CD4-positive, alpha-beta T cell (primary cell): ENCODE data around the gene LIMCH1. TPM values are rescaled to one million over a fixed set of nuclear protein-coding genes. Genes with fewer than 3 reads are reported as not detected.

Experiments used
- ATAC-seq: fragments of 200-7000 bp; cut with Tn5 transposase; one replicate; pipeline ENCODE4 v1.10.0; 2022; ENCODE audit warnings: mild to moderate bottlenecking; ENCODE audit not compliant: poor library complexity
- CTCF ChIA-PET: fragments of 350-600 bp; sonication (Branson Sonifier 250); formaldehyde crosslinking; loops from one replicate; lab custom pipeline; 2021; ENCODE audit warnings: antibody characterized with exemption, inconsistent platforms; lab: Charles Lee
- POLR2A ChIA-PET: fragments of 350-600 bp; sonication (Branson Sonifier 250); formaldehyde crosslinking; loops from one replicate; lab custom pipeline; 2021; ENCODE audit warnings: antibody characterized with exemption, inconsistent platforms; lab: Charles Lee
- DNase-seq, 14 experiments: peaks; one replicate each; pipeline ENCODE4 v3.0.0-alpha.2; 2013 to 2020; ENCODE audit warnings: mixed read lengths in 2 of 14
- H3K27ac ChIP-seq, 2 donors: one replicate each; pipeline versions ENCODE4 v1.5.1 to v1.7.0; 2013; ENCODE audit warnings: low read length in 2 of 2, low read depth in 1 of 2, mild to moderate bottlenecking in 1 of 2
- H3K27me3 ChIP-seq, 2 experiments: 1 replicate in 1 of 2; 2 replicates in 1 of 2; pipeline versions ENCODE4 v1.6.1 to v1.7.0; 2013; ENCODE audit warnings: low read length in 2 of 2, control low read depth in 1 of 2, mild to moderate bottlenecking in 1 of 2, moderate library complexity in 1 of 2; ENCODE audit not compliant: insufficient read depth in 2 of 2, control insufficient read depth in 1 of 2
- H3K36me3 ChIP-seq: one replicate; pipeline ENCODE4 v1.6.1; 2013; ENCODE audit warnings: low read length, control low read depth; ENCODE audit not compliant: insufficient read depth
- H3K4me1 ChIP-seq: one replicate; pipeline ENCODE4 v1.6.1; 2013; ENCODE audit warnings: low read length, control low read depth; ENCODE audit not compliant: insufficient read depth
- H3K4me3 ChIP-seq: one replicate; pipeline ENCODE4 v1.5.1; 2013; ENCODE audit warnings: mild to moderate bottlenecking, low read length, moderate library complexity
- H3K9me3 ChIP-seq, 2 experiments: 1 replicate in 1 of 2; 2 replicates in 1 of 2; pipeline versions ENCODE4 v1.6.1 to v1.7.0; 2013; ENCODE audit warnings: low read length in 2 of 2, mild to moderate bottlenecking in 2 of 2, control low read depth in 1 of 2, moderate library complexity in 1 of 2; ENCODE audit not compliant: control insufficient read depth in 1 of 2, insufficient read depth in 1 of 2
- H3K27ac Mint-ChIP-seq: one replicate; pipeline ENCODE4 v1.8.0; 2020; ENCODE audit warnings: mixed read lengths
- H3K27me3 Mint-ChIP-seq: one replicate; pipeline ENCODE4 v1.8.0; 2021; ENCODE audit warnings: mixed read lengths
- H3K36me3 Mint-ChIP-seq: one replicate; pipeline ENCODE4 v1.8.0; 2021; ENCODE audit warnings: low read depth, mixed read lengths
- H3K4me1 Mint-ChIP-seq: one replicate; pipeline ENCODE4 v1.8.0; 2021; ENCODE audit warnings: low read depth, mixed read lengths
- H3K4me3 Mint-ChIP-seq: one replicate; pipeline ENCODE4 v1.8.0; 2020; ENCODE audit warnings: mild to moderate bottlenecking, mixed read lengths
- H3K9me3 Mint-ChIP-seq: one replicate; pipeline ENCODE4 v1.8.0; 2020; ENCODE audit warnings: mixed read lengths
- intact Hi-C, 2 experiments: fragments of 100-400 bp; cut with DNase I in 1 of 2; cut with micrococcal nuclease in 1 of 2; formaldehyde crosslinking; loops; one replicate each; pipeline versions ENCODE4 v1.15.1 to v1.9.0; 2023 to 2025; cut with DNase I, micrococcal nuclease
- total RNA-seq, 174 experiments: library from RNA in 2 of 174; stranded (reverse) in 2 of 174; gene quantifications; one replicate each; pipeline ENCODE4 v1.2.3 and lab custom pipeline; 2021 to 2026
- TF ChIP-seq, protein P1 (sequence below): fragments of 200-600 bp; IDR thresholded peaks from one replicate; pipeline ENCODE4 v1.8.0; 2022; ENCODE audit warnings: antibody characterized with exemption, mild to moderate bottlenecking

The LIMCH1 gene
- total RNA-seq, 2 experiments from 2014 or later, result not detected

DNA sequence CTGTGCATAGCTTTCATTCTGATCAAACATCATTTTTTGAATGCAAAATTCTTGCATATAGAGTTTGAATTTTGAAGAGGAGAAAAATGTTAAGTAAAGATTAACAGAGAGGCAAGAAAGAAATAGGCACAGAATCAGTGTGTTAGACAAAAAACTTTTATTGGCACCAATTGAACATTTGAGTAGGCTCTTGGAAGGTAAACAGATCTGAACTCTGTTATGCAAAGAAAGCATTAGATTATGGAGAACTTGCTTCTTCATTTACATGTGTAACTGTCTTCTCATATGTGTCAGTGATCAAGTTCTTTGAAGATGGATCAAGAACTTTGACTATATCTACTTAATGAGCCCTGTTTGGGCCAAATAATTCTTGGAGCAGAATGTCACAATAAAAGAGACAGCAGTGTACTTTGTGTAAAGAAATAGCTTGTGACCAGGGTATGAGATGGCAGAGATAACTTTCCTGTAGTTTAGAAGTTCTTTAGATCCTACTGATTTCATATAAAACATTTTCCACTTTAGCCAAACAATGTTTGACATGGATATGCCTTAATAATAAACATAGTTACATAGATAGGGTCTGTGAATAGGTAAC is 61.3 kb downstream of the LIMCH1 start:
- Histone ChIP-seq H3K27me3 (no peaks in the 10 kb centered on the region), H3K4me3 (no peak overlapping the region), H3K4me1 (no peaks in the 10 kb centered on the region), H3K27ac (no peak overlapping the region), H3K9me3 (no peaks in the 10 kb centered on the region), H3K36me3 (no peaks in the 10 kb centered on the region)
- intact Hi-C loops, result no loop called here
- H3K9me3 Mint-ChIP-seq, result no peaks in the 10 kb centered on the region
- ChIA-PET CTCF (no interaction called here), POLR2A (no interaction called here)
- no peaks in the 10 kb centered on the region for H3K4me1 Mint-ChIP-seq
- TF ChIP-seq, protein P1, sequence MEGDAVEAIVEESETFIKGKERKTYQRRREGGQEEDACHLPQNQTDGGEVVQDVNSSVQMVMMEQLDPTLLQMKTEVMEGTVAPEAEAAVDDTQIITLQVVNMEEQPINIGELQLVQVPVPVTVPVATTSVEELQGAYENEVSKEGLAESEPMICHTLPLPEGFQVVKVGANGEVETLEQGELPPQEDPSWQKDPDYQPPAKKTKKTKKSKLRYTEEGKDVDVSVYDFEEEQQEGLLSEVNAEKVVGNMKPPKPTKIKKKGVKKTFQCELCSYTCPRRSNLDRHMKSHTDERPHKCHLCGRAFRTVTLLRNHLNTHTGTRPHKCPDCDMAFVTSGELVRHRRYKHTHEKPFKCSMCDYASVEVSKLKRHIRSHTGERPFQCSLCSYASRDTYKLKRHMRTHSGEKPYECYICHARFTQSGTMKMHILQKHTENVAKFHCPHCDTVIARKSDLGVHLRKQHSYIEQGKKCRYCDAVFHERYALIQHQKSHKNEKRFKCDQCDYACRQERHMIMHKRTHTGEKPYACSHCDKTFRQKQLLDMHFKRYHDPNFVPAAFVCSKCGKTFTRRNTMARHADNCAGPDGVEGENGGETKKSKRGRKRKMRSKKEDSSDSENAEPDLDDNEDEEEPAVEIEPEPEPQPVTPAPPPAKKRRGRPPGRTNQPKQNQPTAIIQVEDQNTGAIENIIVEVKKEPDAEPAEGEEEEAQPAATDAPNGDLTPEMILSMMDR, result no peak
- no peak overlapping the region for H3K27ac Mint-ChIP-seq
- no peak overlapping the region for H3K4me3 Mint-ChIP-seq
- no peaks in the 10 kb centered on the region for H3K36me3 Mint-ChIP-seq
- no peaks in the 10 kb centered on the region for H3K27me3 Mint-ChIP-seq
- no peak for ATAC-seq
- DNase-seq, result no peak

- no peaks in the 10 kb centered on the region for H3K36me3 ChIP-seq
- no peak overlapping the region for H3K4me3 ChIP-seq
- Mint-ChIP-seq H3K27me3 (no peaks in the 10 kb centered on the region), H3K36me3 (no peaks in the 10 kb centered on the region), H3K4me3 (no peak overlapping the region), H3K9me3 (no peaks in the 10 kb centered on the region), H3K27ac (no peak overlapping the region), H3K4me1 (no peaks in the 10 kb centered on the region)
- ChIA-PET POLR2A (no interaction called here), CTCF (no interaction called here)
- ATAC-seq (no peak), DNase-seq (no peak)
- no peaks in the 10 kb centered on the region for H3K9me3 ChIP-seq
- H3K4me1 ChIP-seq, result no peaks in the 10 kb centered on the region
- H3K27ac ChIP-seq, result no peak overlapping the region
- intact Hi-C loops, result no loop called here
- no peaks in the 10 kb centered on the region for H3K27me3 ChIP-seq
- TF ChIP-seq, protein P1, result no peak
Measured at GRCh38 chr4:41600243-41600912, 62.4 kb downstream of the LIMCH1 start.

DNA sequence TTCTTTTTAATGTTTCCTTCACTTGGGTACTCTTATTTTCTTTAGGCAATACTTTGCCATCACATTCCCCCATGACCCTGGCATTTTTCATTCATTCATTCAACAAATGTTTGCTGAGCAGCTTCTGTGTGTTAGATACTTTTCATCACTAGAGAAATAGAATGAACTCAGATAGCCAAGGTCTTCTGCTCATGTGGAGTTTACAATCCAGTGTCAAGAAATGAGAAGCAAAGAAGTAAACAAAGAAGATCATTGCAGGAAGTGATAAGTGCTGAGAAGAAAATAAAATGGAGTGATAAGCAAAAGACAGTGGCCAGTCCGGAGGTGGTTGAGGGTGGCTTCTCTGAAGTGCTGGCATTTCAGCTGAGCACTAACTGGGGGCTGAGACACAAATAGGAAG is 63.1 kb downstream of the LIMCH1 start:
- H3K27ac Mint-ChIP-seq, result no peak overlapping the region
- no peaks in the 10 kb centered on the region for H3K4me1 ChIP-seq
- ATAC-seq, result no peak
- H3K27me3 Mint-ChIP-seq, result no peaks in the 10 kb centered on the region
- no peaks in the 10 kb centered on the region for H3K4me1 Mint-ChIP-seq
- CTCF ChIA-PET, result no interaction called here
- TF ChIP-seq, protein P1, result no peak
- no peak overlapping the region for H3K27ac ChIP-seq
- no peak for DNase-seq
- H3K4me3 ChIP-seq, result no peak overlapping the region
- H3K27me3 ChIP-seq, result no peaks in the 10 kb centered on the region
- no peaks in the 10 kb centered on the region for H3K9me3 Mint-ChIP-seq
- no peaks in the 10 kb centered on the region for H3K36me3 Mint-ChIP-seq
- H3K4me3 Mint-ChIP-seq, result no peak overlapping the region
- no peaks in the 10 kb centered on the region for H3K9me3 ChIP-seq
- H3K36me3 ChIP-seq, result no peaks in the 10 kb centered on the region
- intact Hi-C loops, result no loop called here
- POLR2A ChIA-PET, result interaction anchor here (0.5 kb wide), 1 partner anchor 67 kb away, joined by 3 read pairs; no protein-coding TSS in a partner anchor
